Activated naive CD8-positive, alpha-beta T cell treated with anti-CD3 and anti-CD28 coated beads, Interleukin-2, amount 50 U/mL, for 24 hours (primary cell): Measurements from ENCODE around the gene GDAP1L1.

Source experiments
- ATAC-seq: fragments of 150-1000 bp; cut with Tn5 transposase; one replicate; pipeline ENCODE4 v1.10.0; 2021
- DNase-seq: peaks from one replicate; pipeline ENCODE4 v3.0.0; 2021
- H3K27ac Mint-ChIP-seq: one replicate; pipeline ENCODE4 v1.8.0; 2021; ENCODE audit warnings: mild to moderate bottlenecking, mixed read lengths
- H3K27me3 Mint-ChIP-seq: one replicate; pipeline ENCODE4 v1.8.0; 2021; ENCODE audit warnings: mixed read lengths
- H3K36me3 Mint-ChIP-seq: one replicate; pipeline ENCODE4 v1.8.0; 2021; ENCODE audit warnings: low read depth, mixed read lengths
- H3K4me1 Mint-ChIP-seq: one replicate; pipeline ENCODE4 v1.8.0; 2021; ENCODE audit warnings: mixed read lengths
- H3K4me3 Mint-ChIP-seq: one replicate; pipeline ENCODE4 v1.8.0; 2021; ENCODE audit warnings: mild to moderate bottlenecking, moderate library complexity, mixed read lengths
- H3K9me3 Mint-ChIP-seq: one replicate; pipeline ENCODE4 v1.8.0; 2021; ENCODE audit warnings: mixed read lengths

The GDAP1L1 gene

DNA sequence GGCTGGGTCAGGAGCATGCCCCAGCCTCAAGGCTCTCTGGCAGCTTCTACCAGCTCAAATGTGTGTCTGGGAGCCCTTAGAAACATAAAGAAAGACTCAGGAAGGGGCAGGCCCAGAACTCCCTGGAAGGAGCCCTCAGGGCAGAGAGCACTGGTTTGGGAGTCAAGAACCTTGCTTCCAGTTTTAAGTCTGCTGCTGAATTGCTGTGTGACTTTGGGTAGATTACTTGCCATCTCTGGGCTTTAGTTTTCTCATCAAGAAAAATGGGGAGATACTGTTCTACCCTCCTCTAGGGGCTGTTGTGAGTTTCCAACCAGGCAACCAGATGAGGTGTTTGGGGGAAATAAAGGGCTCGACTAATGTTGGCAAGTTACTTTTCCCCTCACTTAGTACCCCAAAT lies 8.8 kb downstream of the GDAP1L1 start:
- Mint-ChIP-seq H3K4me1 (no peaks in the 10 kb centered on the region), H3K27me3 (peaks cover 1% of the 10 kb centered on the region), H3K27ac (no peak overlapping the region), H3K36me3 (no peaks in the 10 kb centered on the region), H3K9me3 (no peaks in the 10 kb centered on the region), H3K4me3 (no peak overlapping the region)
- DNase-seq = no peak
- no peak for ATAC-seq

DNA sequence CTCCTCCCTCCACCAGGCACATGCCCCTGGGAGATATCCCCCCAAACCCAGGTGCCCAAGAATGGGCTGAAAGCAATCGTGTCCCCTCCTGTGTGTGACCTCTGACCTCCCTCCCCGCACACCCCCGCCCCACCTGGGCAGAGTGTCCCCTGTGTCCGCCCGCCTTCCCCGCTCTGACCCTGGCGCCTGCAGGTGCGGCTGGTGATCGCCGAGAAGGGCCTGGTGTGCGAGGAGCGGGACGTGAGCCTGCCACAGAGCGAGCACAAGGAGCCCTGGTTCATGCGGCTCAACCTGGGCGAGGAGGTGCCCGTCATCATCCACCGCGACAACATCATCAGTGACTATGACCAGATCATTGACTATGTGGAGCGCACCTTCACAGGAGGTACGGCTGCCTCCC lies 9.9 kb downstream of the GDAP1L1 start:
- Mint-ChIP-seq H3K9me3 (no peaks in the 10 kb centered on the region), H3K4me3 (no peak overlapping the region), H3K27me3 (peaks cover 1% of the 10 kb centered on the region), H3K4me1 (no peaks in the 10 kb centered on the region), H3K27ac (no peak overlapping the region), H3K36me3 (no peaks in the 10 kb centered on the region)
- DNase-seq (no peak), ATAC-seq (no peak)

DNA sequence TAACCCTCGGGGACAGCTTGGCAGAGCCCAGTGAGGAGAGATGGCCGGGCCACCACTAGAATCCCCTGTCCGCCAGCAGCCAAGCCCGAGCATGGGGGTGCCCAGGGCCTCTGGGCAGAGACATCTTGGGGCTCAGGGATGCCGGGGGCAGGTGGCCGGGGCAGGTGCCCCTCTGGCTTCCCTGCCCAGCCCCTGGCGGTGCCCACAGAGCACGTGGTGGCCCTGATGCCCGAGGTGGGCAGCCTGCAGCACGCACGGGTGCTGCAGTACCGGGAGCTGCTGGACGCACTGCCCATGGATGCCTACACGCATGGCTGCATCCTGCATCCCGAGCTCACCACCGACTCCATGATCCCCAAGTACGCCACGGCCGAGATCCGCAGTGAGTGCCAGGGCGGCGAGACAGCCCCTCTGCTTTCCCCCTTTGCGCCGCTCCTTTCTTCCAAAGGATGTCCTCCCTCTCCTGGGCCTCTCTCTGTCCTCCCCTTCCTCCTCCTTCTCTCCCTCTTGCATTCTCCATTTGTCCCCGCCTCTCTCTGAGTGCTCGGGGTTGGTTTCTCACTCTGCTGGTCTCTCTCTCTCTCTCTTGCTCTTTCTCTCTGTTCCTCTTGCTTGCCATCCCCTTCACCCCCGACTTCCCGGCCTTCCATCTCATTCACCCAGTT lies 11.2 kb downstream of the GDAP1L1 start:
- no peaks in the 10 kb centered on the region for H3K27me3 Mint-ChIP-seq
- H3K4me3 Mint-ChIP-seq = no peak overlapping the region
- H3K9me3 Mint-ChIP-seq = no peaks in the 10 kb centered on the region
- H3K36me3 Mint-ChIP-seq = no peaks in the 10 kb centered on the region
- ATAC-seq (no peak), DNase-seq (no peak)
- H3K27ac Mint-ChIP-seq = no peak overlapping the region
- H3K4me1 Mint-ChIP-seq = no peaks in the 10 kb centered on the region

DNA sequence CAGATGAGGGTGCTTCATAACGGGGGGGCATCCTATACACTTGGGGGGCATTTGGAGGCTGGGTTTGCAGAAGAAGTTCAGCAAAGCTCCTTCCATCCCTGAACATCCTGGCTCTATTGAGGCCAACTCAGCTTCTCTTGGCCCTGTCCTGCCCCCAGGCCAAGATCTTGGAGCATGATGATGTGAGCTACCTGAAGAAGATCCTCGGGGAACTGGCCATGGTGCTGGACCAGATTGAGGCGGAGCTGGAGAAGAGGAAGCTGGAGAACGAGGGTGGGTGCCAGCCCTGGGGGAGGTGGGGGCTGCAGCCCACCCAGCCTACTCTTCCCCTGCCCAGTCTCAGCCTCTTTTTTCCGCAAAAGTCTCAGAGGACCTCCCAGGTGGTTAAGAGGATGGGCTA lies 17.2 kb downstream of the GDAP1L1 start:
- Mint-ChIP-seq H3K9me3 (no peaks in the 10 kb centered on the region), H3K27me3 (no peaks in the 10 kb centered on the region), H3K4me3 (no peak overlapping the region), H3K27ac (no peak overlapping the region), H3K4me1 (no peaks in the 10 kb centered on the region), H3K36me3 (no peaks in the 10 kb centered on the region)
- DNase-seq (peak; percentile 10), ATAC-seq (no peak)

DNA sequence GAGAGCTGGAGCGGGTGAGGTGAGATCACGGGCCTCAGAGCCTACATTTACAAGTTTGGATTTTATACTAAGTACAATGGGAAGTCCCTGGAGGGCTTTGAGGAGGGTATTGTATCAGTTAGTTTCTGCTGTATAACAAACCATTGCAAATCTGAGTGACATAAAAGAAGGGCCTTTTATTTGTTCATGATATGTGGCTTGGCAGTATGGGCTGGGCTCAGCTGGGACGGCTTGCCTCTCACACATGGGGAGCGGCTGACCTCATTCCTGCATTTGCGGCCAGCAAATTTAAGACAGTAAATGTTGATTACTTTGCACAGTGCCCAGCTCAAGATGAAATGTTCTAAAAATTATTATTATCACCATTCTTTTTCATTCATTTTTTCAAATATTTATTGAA lies 21.7 kb downstream of the GDAP1L1 start:
- no peaks in the 10 kb centered on the region for H3K4me1 Mint-ChIP-seq
- H3K9me3 Mint-ChIP-seq = no peaks in the 10 kb centered on the region
- H3K27ac Mint-ChIP-seq = no peak overlapping the region
- no peaks in the 10 kb centered on the region for H3K27me3 Mint-ChIP-seq
- DNase-seq = no peak
- no peak overlapping the region for H3K4me3 Mint-ChIP-seq
- no peaks in the 10 kb centered on the region for H3K36me3 Mint-ChIP-seq
- no peak for ATAC-seq

DNA sequence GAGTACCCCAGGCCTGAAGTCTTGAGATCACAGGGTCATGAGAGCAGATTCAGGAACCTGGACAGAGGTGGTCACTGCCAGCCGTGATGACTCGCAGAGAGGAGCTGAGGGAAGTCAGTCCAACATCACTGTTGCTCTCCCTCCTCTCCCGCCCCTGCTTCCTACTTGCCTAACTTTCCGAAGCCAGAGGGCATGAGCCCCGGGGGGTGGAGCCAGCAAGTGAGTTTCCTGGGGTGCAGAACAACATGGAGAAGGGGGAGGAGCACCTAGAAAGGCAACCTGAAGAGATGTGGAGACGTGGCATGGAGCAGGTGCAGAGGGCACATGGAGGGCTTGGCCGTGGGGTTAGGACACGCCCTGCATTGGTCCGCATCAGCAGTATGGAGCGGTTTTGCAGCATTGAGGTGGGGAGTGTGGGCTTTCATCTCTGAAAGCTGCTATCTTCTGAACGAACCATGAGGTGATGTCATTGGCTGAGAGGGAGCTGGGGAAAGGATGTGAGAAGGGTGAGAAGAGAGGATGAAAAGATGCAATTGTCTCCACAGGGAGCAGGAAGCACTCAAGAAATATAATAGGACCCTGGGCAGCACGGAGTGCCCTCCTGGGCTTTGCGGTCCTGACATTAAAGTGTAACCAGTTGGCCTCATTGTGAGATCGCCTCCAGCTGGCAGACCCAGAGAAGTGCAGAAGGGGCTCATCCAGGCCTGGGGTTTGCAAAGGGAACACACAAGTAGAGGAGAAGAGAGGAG lies 25.0 kb downstream of the GDAP1L1 start:
- ATAC-seq = no peak
- Mint-ChIP-seq H3K4me3 (no peak overlapping the region), H3K27ac (no peak overlapping the region), H3K4me1 (no peaks in the 10 kb centered on the region), H3K36me3 (no peaks in the 10 kb centered on the region), H3K27me3 (no peaks in the 10 kb centered on the region), H3K9me3 (no peaks in the 10 kb centered on the region)
- no peak for DNase-seq

DNA sequence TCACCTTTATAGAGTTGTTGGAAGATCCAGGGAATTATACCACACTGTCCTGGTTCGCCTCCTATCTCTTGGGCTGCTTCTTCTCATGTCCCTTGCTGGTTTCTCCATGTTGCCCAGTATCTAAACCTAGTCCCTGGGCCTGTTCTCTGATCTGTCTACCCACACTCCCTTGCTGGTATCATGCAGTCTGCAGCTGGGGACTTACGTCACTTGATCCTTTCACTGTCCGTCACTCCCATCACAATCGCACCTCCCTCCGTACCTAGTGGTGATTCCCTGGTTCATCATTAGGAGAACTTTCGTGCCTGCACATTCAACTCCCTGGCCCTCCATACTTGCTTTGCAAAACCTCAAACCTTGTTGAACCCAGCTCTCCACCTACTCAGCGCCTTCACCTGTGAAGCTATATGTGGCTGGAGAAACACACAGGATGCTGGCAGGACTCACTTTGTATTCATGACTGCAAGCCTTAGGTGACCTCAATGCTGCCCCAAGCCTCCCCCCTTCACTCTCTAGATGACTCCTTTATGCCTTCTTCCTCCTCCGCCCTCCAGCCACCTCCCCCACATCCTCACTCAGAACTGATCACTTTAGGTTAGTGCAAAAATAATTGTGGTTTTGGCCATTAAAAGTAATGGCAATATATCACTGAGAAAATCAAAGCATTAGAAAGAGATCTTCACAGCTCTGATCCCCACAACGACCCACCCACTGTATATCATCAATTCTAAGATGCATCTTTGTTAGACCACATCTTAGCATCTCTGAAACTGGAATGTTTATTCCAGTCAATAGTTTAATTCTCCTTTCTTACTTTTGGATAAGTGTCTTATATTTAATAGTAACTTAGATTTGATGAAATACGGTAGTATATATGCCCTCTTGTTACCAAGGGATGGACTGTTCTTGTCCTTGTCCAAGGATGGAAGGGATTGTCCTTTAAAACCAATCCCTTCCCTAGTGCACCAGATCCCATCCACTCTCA lies 26.4 kb downstream of the GDAP1L1 start:
- no peak for ATAC-seq
- H3K27me3 Mint-ChIP-seq = no peaks in the 10 kb centered on the region
- DNase-seq = no peak
- no peaks in the 10 kb centered on the region for H3K9me3 Mint-ChIP-seq
- no peak overlapping the region for H3K4me3 Mint-ChIP-seq
- no peak overlapping the region for H3K27ac Mint-ChIP-seq
- no peaks in the 10 kb centered on the region for H3K36me3 Mint-ChIP-seq
- no peaks in the 10 kb centered on the region for H3K4me1 Mint-ChIP-seq

DNA sequence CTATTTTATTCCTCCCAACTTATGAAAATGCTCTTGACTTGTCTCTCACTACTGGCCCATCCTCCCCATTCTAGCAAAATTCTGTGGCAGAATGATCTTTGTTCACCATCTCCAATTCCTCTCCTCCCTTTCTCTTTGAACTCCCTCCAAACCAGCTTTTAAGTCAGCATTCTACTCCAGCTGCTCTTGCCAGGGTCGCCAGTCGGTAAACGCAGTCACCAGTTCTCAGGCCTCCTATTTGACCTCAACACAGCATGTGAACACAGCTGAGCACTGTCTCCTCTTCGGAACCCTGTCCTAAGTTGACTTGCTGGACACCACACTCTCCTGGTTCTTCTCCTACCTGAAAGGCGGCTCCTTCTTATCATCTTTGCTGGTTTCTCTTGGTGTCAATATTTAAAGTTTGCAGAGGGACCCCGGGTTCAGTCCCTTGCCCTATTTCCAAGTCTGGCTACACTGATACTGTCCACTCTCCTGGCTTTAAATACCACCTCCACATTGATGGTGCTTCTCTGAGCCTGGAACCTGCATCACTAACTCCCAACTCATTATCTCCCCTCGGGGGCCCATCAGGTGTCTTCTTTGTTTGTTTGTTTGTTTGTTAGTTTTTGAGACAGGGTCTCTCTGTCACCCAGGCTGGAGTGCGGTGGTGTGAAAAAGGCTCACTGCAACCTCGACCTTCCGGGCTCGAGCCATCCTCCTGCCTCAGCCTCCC lies 27.4 kb downstream of the GDAP1L1 start:
- Mint-ChIP-seq H3K27me3 (no peaks in the 10 kb centered on the region), H3K4me1 (no peaks in the 10 kb centered on the region), H3K9me3 (no peaks in the 10 kb centered on the region), H3K4me3 (no peak overlapping the region), H3K36me3 (no peaks in the 10 kb centered on the region), H3K27ac (no peak overlapping the region)
- DNase-seq (no peak), ATAC-seq (no peak)

DNA sequence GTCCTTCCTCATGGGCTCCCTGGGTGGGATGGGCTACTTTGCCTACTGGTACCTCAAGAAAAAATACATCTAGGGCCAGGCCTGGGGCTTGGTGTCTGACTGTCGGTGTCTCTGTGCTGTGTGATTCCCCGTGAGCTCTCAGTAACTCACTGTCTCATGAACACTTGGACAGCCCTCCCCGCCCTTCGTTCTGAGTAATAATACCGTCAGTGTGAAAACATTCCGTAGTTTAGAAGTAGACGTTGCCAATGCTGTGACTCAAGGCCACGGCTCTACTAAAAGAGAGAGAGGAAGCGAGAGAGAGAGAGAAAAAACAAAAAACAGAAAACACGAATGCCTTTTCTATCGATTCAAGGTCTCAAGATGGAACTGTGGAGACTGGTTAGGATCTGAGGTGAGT lies 32.1 kb downstream of the GDAP1L1 start:
- DNase-seq (no peak), ATAC-seq (no peak)
- Mint-ChIP-seq H3K4me3 (no peak overlapping the region), H3K36me3 (no peaks in the 10 kb centered on the region), H3K4me1 (no peaks in the 10 kb centered on the region), H3K27me3 (no peaks in the 10 kb centered on the region), H3K9me3 (no peaks in the 10 kb centered on the region), H3K27ac (no peak overlapping the region)

DNA sequence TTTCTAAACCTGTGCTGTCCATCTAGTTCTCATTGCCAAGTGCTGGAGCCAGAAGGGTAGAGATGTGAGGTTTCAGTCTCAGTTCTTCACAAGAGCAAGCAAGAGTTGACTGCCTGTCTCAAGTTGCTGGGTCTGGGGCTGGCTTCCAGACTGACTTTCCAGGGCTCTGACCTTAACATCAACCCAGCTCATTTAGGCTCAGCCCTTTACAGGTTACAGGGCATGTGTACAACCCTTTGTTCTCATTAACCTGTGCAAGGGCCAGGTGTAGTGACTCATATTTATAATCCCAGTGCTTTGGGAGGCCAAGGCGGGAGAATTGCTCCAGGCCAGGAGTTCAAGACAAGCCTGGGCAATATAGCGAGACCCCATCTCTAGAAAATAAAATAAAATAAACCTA lies 33.3 kb downstream of the GDAP1L1 start:
- Mint-ChIP-seq H3K9me3 (no peaks in the 10 kb centered on the region), H3K36me3 (no peaks in the 10 kb centered on the region), H3K4me1 (no peaks in the 10 kb centered on the region), H3K27ac (no peak overlapping the region), H3K4me3 (no peak overlapping the region), H3K27me3 (no peaks in the 10 kb centered on the region)
- ATAC-seq (no peak), DNase-seq (no peak)

DNA sequence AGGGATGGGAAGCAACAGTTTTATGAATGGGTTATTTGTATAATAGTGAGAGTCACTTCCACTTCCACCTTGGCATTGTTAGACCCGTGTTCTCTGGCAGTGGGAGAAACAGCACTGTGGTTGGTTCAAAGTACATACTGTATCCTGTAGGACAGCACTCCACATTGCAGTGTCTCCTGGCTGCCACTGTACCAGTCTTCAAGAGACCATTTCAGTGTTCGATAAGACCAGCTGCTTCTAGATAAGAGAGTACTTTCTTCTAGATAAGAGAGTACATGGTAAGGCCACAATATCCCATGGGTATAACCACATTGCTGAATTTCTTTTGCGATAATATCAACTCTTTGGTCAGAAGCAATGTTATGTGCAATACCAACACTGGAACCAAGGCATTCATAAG lies 35.1 kb downstream of the GDAP1L1 start:
- no peaks in the 10 kb centered on the region for H3K9me3 Mint-ChIP-seq
- no peak for DNase-seq
- no peaks in the 10 kb centered on the region for H3K4me1 Mint-ChIP-seq
- H3K27ac Mint-ChIP-seq = no peak overlapping the region
- H3K27me3 Mint-ChIP-seq = no peaks in the 10 kb centered on the region
- no peak for ATAC-seq
- H3K4me3 Mint-ChIP-seq = no peak overlapping the region
- H3K36me3 Mint-ChIP-seq = no peaks in the 10 kb centered on the region

DNA sequence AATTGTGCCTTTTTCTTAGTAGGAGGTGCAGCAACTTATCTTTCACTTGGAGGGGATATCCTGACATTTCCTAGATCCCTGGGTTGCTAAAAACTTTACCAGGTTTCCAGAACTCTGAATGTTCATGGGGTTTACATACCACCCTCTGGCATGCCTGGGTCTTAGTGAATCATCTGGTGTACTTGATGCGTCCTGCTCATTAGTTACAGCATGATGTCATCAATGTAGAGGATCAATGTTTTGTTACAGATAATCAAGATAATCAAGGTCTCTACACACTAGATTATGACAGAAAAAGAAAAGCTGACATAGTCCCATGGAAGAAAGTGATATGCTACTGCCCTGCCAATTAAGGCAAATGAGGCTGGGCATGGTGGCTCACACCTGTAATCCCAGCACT lies 36.9 kb downstream of the GDAP1L1 start:
- H3K27me3 Mint-ChIP-seq = no peaks in the 10 kb centered on the region
- no peaks in the 10 kb centered on the region for H3K4me1 Mint-ChIP-seq
- peaks cover 2% of the 10 kb centered on the region for H3K36me3 Mint-ChIP-seq
- no peak for ATAC-seq
- H3K27ac Mint-ChIP-seq = no peak overlapping the region
- no peak for DNase-seq
- no peak overlapping the region for H3K4me3 Mint-ChIP-seq
- peaks cover 3% of the 10 kb centered on the region for H3K9me3 Mint-ChIP-seq

DNA sequence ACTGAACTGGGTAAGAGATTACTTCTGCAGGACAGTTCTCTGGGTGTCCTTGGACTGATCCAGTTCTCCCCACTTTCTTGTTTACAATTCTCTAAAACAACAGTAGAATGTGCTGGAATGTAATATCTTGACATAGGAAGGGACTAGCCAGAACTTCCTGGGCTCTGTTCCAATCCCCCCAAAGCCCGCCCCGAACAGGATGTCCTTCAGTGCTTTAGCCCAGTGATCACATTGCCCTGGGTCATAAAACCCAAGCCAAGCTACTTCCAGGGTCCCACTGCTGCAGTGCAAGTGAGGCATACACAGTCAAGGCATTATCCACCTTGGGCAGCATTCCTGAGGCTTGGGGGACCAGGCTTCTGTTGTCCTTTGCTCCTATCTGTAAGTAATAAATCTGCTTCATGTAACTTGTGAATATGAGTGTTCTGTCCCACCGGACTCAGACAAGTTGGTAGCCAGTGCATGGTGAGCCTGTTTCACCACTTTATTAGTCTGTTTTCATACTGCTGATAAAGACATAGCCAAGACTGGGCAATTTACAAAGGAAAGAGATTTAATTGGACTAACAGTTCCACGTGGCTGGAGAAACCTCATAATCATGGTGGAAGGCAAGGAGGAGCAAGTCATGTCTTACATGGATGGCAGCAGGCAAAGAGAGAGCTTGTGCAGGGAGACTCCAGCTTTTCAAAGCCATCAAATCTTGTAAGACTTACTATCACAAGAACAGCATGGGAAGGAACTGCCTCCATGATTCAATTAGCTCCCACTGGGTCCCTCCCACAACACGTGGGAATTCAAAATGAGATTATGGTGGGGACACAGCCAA lies 40.4 kb downstream of the GDAP1L1 start:
- Mint-ChIP-seq H3K27me3 (no peaks in the 10 kb centered on the region), H3K4me1 (no peaks in the 10 kb centered on the region), H3K36me3 (peaks cover 2% of the 10 kb centered on the region), H3K4me3 (no peak overlapping the region), H3K9me3 (peaks cover 3% of the 10 kb centered on the region), H3K27ac (no peak overlapping the region)
- ATAC-seq (no peak), DNase-seq (no peak)

DNA sequence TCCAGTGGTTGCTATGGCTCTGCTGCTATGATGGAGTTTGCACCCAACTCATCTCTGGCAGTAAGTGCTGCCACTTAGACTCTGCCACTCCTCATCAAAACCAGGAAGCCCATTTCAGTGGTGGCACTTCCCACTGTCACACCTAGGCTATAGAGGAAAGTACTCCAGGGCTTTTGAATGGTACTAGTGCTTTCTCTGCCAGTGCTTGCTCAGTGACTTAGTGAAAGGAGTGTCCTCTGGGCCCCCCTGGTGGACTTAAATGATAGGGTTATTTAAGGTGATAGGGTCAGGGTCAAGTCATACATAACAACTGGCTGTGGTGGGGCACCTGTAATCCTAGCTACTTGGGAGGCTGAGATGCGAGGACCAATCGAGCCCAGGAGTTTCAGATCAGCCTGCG lies 41.1 kb downstream of the GDAP1L1 start:
- no peak for DNase-seq
- Mint-ChIP-seq H3K27ac (no peak overlapping the region), H3K9me3 (peaks cover 3% of the 10 kb centered on the region), H3K36me3 (peaks cover 2% of the 10 kb centered on the region), H3K4me3 (no peak overlapping the region), H3K27me3 (no peaks in the 10 kb centered on the region), H3K4me1 (no peaks in the 10 kb centered on the region)
- ATAC-seq = no peak
